EH (cell line): ENCODE measurements around the gene CHGA.

Experiments
- DNase-seq: peaks from one replicate; pipeline ENCODE4 v3.0.0-alpha.2; 2015; ENCODE audit warnings: low read depth

The CHGA gene

DNA sequence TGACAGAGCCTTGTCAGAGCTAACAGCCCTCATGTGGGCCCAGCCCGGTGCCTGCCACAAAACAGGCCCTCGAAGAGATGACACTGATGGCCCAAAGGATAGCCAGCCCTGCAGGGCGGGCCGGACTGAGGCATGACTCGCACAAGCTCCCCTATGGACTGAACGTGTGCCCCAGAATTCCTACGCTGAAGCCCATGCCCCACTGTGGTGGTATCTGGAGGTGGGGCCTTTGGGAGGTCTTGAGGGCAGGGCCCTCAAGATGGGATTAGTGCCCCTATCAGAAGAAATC lies 38.6 kb downstream of the CHGA start:
- no peak for DNase-seq

DNA sequence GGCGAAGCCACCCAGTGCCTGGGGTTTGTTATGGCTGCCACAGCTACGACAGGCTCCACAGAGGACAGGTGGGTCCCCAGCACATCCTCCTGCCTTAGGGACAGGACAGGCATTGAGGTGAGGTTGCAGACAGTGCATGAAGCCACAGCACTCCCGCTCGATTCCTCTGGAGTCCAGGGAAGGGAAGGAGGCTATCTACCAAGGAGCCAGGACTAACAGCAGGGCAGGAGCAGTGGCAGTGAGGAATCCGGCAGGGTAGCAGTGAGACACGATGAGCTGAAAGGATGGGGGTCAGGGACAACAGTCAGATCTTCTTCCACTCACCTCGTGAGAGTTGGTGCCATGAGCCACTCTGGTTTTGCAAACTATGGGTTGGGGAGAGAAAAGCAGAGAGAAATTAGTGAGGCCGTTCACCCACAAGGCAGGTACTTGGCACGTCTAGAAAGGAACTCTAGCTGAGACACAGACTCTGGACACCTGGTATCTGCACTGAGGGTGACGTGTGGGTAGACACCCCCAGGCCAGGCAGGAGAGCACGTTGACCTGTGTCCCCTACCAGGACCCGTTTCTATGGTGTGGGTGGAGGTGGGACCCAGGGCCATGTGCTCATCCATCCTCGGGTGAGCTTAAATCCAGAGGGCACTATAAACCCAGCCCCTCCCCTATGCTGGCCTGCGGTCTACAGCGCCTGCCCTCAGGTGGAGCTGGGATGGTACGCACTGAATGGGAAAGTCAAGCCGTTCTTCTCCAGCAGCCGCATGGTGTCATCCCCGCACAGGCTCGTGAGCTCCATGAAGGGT lies 39.3 kb downstream of the CHGA start:
- DNase-seq, result no peak

DNA sequence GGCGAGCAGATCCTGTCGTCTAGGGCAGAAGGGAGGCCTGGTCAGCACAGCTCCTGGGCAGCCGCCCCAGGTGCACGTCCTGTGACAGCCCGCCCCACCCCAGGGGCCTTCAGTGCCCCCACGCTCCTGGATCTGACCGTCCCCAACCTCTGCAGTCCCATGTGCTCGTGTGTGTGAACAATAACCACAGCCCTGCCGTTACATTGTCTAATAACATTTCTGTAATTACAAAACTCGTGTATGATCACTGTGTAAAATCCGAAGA lies 39.8 kb downstream of the CHGA start:
- no peak for DNase-seq

DNA sequence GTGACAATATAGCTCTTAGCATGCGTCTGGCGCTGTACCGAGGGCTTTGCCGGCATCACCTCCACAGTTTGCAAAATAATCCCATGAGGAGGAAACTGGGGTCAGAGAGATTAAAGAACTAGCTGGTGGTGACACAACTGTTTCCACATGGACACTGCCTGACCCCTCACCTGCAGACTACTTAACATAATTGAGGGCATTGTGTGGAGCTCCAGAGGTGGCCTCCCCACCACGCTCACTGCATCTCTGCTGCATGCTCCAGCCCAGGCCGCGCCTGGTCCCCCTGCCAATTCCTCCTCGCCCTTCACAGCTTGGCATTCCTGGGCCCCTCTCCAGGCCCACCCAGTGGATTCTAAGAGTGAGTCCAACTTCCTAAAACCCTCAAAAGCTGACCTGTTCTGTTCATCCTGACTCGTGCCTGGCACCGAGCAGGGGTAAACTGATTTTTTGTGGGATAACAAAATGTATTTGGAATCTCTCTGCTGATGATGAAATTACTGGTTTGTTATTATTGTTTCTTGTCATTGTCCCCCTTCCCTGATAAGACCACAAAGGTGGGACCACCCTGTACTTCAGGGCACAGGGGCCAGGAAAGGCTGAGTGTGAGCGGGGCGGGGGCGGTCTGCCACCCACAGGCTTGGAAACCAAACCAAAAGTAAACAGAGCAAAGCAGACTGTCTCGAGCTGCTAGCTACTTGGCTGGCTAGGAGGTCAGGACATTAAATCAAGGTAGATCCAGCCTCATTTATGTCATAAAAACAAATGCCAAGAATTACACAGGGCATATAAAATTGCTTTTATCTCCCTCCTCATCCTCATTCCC lies 40.6 kb downstream of the CHGA start:
- DNase-seq, result no peak

DNA sequence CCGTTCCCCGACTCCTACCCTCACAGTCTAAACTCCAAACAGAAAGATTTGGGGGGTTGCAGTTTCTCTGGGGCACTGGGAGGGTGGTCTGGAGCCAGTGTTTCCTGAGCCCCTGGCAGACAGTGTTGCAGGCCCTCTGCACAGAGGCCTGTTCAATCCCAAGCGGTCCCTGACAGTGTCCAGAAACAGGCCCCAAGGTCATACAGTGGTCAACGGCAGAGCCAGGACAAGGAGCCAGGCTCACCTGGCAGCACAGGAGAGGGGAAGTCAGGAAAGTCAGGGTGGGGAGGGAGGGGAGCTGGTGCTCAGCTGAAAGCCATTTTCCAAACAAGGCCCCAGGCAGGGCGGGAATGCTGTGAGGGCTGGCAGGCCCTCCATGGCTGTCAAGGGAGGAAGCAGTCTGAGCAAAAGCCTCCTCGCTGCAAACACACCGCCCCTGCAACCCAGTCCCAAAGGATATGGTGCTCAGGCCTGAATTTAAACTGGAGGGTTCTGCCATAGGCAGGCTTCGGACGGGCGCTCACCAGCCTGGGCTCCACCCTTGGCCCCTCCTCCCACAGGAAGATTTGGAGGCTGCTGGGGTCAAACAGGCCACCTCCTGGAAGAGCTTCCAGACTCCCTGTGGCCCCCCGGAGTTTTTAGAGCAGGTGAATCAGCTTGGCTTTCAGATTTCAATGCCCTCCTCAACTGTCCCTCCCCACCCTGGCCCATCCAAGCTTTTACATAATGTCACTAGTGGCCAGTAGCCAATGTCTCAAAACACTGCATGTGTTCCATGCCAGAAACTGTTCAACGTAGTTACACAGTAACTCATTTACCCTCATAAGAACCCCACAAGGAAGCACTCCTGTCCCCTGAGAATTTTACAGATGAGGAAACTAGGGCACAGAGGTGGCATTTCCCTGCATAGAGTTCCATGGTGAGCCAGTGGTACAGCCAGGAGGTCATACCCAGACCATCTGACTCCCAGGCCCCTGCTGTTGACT lies 41.5 kb downstream of the CHGA start:
- DNase-seq, result no peak

- no peak for DNase-seq
Observed at GRCh38 chr14:92965281-92965680, 42.3 kb downstream of the CHGA start.

- peak; percentile 56 for DNase-seq
Observed at GRCh38 chr14:92967346-92967926, 44.5 kb downstream of the CHGA start.

- no peak for DNase-seq
Observed at GRCh38 chr14:92968291-92969020, 45.5 kb downstream of the CHGA start.

DNA sequence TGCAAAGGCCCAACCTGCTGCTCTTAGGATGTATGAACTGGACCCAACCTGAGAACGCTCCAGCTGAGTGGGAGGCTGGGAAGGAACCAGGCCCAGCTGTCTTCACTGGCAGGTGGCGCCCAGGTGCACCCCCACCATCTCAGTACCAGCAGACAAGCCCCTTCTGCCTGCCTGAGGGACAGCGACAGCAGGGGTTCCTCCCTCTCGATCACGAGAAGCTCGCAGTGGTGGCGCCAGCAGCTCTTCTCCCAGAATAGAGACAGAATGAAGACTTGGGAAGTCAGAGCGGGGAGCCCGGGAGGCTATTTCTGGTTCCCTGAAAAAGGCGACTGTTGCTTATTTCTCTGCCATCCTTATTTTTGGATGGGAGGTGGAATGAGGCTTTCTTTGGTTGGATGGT lies 46.5 kb downstream of the CHGA start:
- DNase-seq, result no peak

- no peak for DNase-seq
Observed at GRCh38 chr14:92969871-92970270, 46.9 kb downstream of the CHGA start.

- DNase-seq, result no peak
Observed at GRCh38 chr14:92970271-92970670, 47.3 kb downstream of the CHGA start.

DNA sequence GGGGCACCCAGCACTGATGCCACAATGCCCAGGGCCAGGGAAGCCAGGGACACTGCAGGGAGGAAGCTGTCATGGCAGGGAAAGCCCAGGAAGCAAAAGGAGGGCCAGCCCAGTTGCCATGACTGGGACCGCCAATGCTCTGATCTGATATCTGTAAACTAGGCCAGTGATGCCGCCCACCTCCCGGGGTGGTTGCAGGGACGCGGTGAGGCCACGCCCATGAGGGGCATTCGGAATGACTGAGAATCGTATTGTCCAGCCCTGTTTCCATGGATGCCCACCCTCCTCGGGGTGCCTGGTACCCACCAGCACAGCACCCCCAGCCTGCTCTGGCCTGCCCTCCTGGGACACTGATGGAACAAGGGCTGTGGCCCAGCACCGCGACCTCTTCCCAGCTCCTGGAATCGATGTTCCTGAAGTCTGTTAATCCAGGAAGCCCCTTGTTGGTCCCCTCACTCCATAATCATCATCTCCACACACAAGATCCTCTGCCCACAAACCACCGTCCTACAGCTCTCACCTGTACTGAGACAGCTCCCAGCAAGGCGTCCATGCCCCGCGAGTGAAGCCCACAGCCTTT lies 48.7 kb downstream of the CHGA start:
- DNase-seq, result no peak

GRCh38 chr14:92973261-92973797 lies 50.4 kb downstream of the CHGA start:
- DNase-seq, result peak; percentile 89

DNA sequence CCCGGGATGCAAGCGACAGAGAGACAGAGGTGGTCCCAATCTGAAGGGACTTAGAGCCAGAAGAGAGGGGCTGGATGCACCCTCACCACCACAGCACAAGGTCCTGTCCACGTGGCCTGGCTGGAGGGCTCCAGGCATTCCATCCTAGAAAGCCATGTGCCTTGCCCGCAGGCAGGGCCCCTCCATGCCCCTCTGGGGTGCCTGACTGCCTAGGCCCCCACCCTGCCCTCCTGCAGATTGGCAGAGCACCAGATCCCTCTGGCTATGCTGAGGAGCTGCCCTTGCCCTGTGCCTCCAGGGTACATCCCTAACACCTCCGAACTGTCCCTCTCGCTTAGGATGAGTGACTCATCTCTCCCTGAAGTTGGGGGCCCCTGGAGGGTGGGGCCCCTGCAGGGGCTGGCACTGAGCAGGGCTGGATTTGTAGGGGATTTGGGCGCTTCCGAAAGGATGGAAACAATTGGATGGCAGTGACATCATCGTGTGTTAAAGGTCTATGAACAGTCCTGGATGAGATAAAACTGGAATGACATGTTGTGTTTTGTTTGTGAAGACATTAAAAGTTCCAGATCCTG lies 50.9 kb downstream of the CHGA start:
- DNase-seq, result peak; percentile 43

GRCh38 chr14:92974541-92975345 lies 51.8 kb downstream of the CHGA start:
- DNase-seq, result no peak

- no peak for DNase-seq
Observed at GRCh38 chr14:92976268-92976667, 53.3 kb downstream of the CHGA start.

GRCh38 chr14:92978229-92979021 lies 55.5 kb downstream of the CHGA start:
- no peak for DNase-seq

- no peak for DNase-seq
Observed at GRCh38 chr14:92980866-92981265, 57.9 kb downstream of the CHGA start.

DNA sequence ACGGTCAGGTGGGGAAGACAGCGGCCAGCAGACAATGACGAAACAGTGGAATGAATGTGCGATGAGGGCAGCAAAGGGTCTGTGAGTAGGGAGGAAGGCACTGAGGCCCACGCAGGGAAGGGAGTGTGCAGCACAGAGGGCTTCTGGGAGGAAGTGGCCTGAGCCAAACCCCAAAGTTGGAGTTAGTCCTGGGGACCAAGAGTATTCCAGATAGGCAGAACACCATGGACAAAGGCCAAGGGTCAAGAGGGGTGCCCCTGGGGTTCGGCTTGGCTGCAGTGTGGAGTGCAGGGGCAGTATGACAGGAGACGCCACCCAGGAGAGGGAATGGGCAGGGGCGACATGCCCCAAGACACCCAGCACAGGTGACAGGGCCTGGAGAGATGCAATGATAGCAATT lies 58.8 kb downstream of the CHGA start:
- no peak for DNase-seq
